Activated CD4-positive, CD25-positive, alpha-beta regulatory T cell treated with anti-CD3 and anti-CD28 coated beads, Interleukin-2, amount 50 U/mL, for 24 hours (primary cell): ENCODE results near the gene STAP2.
"Not testable (repeated sequence)": the region's sequence is repeated elsewhere in the genome, so short reads cannot be mapped to it uniquely, and the experiment has no call there.

Source experiments
- ATAC-seq, 2 donors: fragments of 150-1000 bp; cut with Tn5 transposase; one replicate each; pipeline ENCODE4 v1.10.0; 2021; ENCODE audit warnings: mild to moderate bottlenecking in 1 of 2, moderate library complexity in 1 of 2

The STAP2 gene

DNA sequence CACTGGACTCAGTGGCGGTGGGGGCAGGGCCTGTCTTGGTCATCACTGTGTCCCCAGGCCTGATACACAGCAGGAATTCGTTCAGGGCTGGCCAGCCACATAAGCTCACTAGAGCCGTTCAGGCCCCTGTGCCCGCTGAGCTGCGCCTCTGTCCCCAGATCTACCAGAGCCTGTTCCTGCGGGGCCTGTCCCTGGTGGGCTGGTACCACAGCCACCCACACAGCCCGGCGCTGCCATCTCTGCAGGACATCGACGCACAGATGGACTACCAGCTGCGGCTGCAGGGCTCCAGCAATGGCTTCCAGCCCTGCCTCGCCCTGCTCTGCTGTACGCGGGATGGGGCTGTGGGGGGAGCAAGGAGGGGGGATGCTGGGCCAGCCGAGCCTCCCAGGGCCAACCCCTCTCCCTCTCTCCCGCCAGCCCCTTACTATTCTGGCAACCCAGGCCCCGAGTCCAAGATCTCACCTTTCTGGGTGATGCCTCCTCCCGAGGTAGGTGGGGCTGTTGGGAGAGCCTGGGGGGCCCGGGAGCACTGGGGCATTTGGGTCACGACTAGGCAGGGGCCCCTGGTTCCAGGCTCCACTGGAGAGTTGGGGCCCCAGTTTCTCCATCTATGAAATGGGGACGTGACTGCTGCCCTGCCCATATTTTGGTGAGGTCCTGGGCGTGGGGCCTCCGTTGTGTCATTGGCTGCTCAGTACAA is 18.6 kb upstream of the STAP2 start:
- ATAC-seq, result no peak

DNA sequence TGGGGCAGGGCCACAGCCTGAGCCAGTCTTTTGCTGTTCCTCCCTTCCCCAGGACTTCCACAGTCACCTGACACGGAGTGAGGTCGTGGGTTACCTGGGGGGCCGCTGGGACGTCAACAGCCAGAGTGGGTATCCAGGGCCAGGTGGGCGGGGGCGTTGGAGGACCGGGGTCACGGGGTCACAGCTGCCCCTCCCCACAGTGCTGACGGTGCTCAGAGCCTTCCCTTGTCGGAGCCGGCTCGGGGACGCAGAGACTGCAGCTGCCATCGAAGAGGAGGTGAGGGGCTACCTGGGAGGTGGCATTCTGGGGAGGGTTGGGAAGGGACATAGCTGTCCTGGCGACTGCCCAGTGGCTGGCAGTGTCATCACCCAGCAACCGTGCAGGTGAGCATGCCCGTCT is 16.3 kb upstream of the STAP2 start:
- no peak for ATAC-seq

DNA sequence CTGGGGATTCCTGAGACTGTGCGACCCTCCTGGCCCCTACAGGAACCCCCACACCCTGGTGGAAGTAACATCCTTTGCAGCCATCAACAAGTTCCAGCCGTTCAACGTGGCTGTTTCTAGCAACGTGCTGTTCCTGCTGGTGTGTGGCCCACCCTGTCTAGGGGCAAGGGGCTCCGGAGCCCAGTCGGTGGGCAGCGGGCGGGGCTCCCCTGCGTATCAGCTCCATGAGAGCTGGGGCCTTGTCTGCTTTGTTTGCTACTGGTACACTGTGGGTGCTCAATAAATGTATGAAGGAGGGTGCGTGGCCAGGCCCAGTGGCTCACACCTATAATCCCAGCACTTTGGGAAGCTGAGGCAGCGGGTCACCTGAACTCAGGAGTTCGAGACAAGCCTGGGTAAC is 15.7 kb upstream of the STAP2 start:
- ATAC-seq, result no peak

DNA sequence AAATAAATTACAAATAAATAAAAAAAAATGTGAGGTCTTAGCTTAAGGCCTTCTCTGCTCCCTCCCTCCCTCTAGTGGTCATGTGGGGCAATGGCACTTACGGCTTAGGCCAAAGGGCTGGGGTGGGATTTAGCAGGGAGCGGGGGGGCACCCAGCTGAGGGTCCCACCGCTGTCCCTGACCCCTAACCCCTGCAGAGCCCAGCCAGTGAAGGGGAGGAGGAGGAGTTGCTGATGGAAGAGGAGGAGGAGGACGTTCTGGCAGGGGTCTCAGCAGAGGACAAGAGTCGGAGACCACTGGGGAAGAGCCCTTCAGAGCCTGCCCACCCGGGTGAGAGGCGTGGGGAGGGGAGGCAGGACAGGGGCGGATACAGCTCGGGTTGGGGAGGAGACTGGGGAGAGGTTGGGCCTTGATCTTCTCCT is 14.1 kb upstream of the STAP2 start:
- ATAC-seq, result peak; percentile 60 to 69

DNA sequence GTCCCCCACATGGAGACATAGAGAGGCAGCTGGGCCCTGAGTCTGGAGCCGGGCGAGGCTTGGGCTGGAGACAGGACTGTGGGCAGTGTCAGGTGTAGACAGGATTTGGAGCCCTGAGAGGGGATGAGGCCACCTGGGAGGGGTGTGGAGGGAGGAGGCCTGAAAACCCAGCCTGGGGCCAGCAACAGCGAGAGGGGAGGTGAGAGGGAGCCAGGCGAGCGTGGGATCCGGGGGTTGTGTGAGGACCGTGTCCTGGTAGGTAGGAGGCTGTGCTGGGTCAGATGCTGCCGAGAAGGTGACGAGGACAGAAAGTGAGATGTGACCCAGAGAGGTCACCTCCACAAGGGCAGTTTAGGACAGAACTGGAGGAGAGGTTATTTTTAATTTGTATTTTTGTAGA is 12.1 kb upstream of the STAP2 start:
- no peak for ATAC-seq

DNA sequence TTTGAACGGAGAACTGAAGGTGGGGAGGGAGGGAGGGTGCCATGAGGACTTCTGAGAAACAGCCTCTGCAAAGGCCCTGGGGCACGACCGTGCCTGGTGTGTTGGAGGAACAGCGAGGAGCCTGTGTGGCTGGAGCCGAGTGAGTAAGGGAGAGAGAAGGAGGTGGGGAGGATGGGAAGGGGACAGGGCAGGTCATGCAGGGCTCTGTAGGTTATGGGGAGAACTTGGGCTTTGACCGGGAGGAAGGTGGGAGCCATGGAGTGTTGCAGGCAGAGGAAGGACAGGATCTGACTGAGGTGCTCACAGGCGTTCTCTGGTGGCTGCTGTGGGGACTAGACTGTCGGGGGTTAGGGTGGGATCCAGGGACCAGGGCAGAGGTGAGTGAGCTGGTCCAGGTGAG is 11.5 kb upstream of the STAP2 start:
- ATAC-seq, result no peak

DNA sequence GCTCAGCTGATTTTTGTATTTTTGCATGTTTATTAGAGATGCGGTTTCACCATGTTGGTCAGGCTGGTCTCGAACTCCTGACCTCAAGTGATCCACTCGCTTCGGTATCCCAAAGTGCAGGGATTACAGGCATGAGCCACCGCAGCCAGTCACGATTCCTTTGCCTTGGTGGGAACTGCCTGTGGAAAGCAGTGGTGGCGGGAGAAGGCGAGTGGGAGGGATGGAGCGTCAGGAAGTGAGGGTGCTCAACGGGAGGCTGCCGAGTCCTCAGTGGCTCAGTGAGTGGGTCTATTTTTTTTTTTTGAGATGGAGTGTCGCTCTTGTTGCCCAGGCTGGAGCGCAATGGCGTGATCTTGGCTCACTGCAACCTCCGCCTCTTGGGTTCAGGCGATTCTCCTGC is 10.6 kb upstream of the STAP2 start:
- not testable (repeated sequence) for ATAC-seq

DNA sequence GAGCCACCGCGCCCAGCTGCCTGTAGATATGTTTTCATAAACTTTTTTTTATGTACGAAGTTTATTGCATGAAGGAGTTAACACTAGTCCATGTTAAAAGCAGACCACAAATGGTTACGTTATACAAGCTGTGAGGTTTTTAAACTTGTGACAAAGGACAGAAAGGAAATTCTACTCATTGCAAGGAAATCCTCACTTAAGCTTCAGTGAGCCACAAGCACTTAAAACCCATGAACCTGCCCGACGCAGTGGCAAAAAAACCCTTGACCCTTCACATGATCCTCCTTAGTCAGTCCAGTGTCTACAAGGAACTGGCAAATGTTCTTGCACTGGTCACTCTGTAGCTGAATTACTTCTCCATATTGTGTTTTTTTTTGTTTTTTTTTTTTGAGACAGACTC is 8.9 kb upstream of the STAP2 start:
- no peak for ATAC-seq

DNA sequence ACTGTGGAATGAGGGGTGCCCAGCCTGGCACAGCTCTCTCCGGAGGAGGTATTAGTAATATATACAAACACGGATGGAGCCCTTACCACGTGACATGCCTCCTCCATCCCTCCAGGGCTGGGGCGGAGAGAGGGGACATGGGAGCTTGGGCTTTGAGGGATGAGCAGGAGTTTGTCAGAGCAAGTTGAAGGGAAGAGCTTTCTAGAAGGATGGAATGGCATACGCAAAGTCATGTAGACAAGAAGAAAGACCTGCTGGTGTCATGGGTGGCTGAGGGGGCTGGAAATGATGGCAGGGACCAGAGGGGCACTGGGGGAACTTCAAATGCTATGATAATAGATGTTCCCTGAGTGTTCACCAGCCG is 7.4 kb upstream of the STAP2 start:
- ATAC-seq, result no peak

DNA sequence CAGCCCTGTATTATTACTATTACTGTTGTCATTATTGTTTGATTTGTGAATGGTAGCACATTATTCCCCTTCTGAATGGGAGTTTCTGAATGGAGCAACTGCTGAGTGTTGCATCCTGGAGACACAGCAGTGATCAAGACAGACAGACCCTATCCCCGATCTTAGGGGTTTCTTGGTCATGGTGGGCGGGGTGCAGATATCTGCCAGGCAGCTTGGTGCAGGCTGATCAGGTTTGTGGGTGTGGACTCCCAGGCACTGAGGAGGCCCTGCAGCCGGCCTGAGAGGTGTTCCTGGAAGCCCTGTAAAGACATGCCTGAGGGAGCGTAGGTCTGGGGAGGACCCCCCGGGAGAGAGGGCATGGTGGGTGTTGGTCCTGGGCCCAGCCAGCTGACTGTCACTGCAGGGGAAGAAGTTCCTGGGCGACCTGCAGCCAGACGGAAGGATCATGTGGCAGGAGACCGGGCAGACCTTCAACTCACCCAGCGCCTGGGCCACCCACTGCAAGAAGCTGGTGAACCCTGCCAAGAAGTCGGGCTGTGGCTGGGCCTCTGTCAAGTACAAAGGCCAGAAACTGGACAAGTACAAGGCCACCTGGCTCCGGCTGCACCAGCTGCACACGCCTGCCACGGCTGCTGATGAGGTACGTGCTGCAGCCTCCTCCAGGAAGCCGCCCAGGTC is 6.9 kb upstream of the STAP2 start:
- no peak for ATAC-seq

DNA sequence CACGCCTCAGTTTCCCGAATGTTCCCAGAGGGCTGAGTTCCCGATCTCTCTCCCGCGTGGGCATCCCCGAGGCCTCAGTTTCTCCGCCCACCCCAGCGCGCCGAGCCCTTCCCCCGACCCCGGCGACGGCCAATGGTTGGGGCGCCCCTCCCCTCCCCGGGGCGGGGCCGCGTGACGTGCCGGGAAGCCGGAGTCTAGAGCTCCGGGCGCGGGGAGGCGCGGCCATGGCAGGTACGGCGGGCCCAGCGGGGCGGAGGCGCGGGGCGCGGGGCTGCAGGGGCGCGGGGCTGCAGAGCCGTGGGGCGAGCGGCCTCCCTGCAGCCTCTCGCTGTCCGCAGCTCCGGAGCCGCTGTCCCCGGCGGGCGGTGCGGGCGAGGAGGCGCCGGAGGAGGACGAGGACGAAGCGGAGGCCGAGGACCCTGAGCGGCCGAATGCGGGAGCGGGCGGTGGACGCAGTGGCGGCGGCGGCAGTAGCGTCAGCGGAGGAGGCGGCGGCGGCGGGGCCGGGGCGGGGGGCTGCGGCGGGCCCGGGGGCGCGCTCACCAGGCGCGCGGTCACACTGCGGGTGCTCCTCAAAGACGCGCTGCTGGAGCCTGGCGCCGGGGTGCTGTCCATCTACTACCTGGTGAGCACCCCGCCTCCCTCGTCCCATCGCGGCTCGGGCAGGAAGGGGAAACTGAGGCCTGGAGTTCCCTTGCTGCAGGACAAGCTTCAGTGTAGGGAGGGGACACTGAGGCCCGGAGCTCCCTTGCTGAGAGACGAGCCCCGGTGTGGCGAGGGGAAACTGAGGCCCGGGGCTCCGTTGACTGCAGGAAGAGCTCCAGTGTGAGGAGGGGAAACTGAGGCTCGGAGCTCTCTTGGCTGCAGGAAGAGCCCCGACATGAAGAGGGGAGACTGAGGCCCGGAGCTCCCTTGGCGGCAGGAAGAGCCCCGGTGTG is 5.0 kb upstream of the STAP2 start, which contains the start of gene MPND:
TSS of gene MPND (plus strand) at position 193 of the 938 bp plus-strand sequence. CDS start at position 225, 32 bp downstream.
- ATAC-seq, result peak; percentile 67 to 74

DNA sequence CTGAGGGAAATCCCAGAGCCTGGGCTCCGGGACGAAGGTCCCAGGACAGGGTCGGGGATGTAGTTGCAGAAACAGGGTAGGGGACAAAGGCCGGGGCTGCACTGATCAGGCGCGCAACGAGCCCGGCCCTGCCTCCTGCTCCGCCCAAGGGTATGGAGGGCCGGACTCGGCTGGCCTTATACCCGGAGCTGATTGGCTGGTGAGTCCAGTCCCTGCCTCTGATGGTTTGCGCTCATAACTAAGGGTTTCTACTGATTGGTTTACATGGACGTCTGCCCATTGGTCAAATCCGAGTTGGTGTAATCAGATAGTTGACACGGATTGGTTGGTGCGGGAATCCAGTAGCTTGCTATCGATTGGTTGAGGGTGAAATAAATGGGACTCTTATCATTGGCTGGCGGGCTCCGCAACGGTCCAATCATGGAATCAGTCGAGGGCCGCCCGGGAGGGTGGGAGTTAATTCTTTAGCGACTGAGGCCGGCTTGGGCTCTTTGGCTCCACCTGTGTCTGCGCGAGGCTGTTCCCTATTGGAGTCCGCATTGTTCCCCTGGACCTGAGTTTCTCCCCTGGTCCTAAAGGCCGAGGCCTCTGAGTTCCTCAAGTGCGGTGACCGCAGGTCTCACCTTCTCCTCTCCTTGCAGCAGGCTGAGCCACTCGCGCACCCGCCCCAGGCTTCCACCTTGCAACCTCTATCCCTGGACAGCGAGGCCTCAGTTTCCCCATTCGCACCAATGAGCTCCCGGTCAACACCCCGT is 4.2 kb upstream of the STAP2 start:
- peak; percentile 90 to 92 for ATAC-seq

DNA sequence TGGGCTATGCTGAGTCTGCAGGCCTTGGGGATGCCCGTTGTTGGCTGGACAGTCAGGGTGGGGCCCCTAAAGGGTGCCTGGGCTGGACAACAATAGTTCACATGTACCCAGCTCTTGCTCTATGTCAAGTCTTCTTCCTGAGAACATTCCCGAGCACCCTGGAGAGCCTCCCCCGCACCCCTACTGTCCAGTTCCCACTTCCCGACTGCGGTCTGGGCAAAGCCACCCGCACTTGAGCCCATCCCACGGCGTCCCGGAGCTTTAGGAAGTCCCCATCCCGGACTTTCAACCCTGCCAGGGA is 3.6 kb upstream of the STAP2 start:
- no peak for ATAC-seq

DNA sequence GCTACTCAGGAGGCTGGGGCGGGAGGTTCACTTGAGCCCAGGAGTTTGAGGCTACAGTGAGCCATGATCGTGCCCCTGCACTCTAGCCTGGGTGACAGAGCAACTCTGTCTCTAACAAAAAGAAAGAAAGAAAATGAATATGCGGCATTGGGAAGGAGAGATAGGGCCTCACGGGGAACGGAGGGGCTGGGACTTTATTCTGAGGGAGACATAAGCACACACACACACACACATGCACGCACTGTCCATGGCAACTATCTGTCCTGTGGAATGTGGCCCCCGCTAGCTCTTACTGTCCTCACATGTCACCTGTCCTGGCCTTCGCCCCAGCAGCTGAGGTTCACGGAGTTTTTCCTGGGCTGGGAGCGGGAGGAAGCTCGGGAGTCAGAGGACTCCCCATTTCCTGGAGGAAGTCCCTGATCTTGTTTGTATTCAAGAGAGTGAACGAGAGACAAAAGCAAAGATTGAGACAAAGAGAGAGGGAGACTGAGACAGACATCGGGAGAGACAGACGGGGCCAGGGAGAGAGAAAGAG is 654 bp downstream of the STAP2 start:
- no peak for ATAC-seq

DNA sequence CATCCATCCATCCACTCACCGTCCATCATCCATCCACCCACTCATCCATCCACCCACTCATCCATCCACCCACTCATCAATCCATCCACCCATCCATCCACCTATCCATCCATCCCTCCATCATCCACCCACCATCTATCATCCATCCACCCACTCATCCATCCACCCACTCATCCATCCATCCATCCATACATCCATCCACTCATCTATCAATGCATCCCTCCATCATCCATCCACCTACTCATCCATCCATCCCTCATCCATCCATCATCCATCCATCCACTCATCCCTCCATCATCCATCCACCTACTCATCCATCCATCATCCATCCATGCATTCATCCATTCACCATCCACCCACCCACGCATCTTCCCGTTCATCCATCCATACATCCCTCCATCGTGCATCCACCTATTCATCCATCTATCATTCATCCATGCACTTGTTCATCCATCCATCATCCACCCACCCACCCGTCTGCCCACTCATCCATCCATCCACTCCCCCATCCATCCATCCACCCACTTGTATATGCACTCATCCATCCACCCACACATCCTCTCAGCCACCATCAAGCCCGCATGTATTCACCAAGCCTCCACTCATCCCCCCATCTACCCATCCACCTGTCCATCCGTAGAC is 3.6 kb downstream of the STAP2 start:
- no peak for ATAC-seq

DNA sequence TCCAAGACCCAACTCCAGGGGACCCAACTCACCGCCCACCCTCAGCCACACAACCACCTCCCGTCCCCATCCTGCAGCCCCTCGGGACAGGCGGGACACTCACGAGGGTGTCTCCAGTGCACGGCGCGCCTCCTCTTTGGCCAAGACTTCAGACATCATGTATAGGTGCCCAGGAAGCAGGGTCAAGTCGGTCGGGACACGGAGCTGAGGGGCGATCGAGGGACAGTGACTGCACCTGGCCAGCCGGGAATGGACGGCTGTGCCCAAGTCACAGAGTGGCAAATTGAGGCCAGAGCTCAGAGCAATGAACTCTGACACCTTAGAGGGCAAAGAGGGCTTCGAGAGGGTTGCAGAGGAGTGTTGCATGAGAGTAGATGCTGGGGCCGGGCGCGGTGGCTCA is 8.8 kb downstream of the STAP2 start:
- ATAC-seq, result no peak

DNA sequence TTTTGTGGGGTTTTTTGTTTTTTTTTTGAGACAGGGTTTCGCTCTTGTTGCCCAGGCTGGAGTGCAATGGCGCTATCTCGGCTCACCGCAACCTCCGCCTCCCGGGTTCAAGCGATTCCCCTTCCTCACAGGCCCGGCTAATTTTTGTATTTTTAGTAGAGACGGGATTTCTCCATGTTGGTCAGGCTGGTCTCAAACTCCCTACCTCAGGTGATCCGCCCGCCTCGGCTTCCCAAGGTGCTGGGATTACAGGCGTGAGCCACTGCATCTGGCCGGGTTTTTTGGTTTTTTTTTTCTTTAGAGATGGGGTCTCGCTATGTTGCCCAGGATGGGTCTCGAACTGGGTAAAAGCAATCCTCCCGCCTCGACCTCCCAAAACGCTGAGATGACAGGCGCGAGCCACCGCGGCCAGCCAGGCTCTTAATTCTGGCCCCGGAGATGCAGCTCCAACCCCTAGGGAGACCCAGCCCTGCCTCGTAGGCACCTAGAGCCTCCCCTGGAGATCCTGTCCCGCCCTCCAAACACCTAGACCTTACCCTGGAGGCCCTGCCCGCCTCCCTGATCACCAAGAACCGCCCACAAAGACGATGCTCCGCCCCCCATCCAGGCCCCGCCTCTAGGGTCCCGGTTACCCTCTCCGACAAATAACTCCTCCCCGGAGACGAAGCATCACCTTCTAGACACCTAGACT is 9.5 kb downstream of the STAP2 start:
- ATAC-seq, result not testable (repeated sequence)

DNA sequence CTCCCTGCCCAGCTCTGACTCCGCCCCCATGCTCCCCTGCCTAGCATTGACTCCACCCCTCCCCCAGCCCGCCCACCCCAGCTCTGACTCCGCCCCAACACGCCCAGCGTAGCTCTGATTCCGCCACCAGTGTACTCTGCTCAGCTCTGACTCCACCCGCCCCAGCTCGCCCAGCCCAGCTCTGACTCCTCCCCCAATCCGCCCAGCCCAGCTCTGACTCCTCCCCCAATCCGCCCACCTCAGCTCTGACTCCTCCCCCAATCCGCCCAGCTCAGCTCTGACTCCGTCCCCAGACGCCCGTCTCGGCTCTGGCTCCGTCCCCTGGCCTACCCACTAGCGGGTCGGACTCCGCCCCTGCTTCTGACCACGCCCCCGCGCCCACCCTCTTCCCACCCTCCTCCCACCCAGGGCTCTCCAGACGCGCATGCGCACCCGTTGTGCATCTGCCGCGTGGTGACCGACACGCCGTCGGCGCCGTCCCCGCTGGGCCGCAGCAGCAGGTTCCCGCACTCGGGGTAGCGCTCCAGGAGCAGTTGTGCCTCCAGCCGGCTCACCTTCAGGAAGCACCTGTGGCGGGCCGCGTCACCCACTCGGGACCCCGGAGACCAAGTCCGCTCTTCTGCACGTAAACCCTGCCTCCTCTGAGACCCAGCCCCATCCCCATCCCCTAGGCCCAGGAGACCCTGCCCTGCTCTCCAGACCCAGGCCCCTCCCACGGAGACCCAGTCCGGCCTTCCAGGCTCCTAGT is 10.2 kb downstream of the STAP2 start:
- peak; percentile 89 to 90 for ATAC-seq

DNA sequence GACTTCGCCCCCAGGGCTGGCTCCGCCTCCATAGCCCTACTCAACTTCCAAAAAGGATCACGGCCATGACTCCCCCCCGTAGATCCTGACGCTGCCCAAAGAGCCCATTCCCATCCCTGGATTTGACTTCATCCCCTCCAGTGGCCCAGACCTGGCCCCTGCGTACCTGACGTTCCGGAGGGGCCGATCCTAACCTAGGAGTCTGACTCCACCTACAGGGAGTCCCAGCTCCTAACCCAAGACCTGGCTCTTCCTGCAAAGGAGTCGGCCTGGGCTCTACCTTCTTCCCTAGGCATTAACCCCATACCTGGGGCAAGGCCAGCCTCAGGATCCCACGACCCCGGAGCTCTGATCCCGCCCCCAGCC is 10.8 kb downstream of the STAP2 start:
- ATAC-seq, result peak; percentile 1 to 4

DNA sequence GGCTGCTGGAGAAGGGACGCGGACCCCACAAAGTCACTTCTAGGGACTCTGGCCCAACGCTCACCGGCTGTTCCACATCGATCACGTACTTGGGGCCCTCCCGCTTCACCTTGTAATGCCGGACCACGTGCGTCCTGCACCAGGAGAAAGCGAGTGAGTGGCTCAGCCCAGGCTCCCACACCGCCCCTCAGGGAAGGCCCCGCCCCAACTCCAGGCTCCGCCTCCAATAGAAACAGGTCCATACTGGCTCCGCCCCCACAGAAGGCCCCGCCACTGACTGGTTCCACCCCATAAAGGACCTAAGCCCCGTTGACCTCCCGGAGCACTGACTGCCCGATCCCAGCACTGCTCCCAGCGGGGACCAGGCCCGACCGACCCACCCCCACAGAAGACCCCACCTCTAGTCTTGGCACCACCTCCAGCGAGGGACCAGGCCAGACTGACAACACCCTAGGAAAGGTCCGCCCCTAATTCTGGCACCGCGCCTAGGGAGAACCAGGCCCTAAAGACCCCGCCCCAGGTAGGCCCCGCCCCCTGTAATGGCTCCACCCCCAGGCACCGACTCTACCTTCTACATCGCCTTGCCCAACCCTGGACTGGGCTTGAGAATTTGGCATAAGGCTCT is 11.3 kb downstream of the STAP2 start:
- ATAC-seq, result peak; percentile 14 to 37
